ENCODE data around the gene C21orf58. TPM values are rescaled to one million over a fixed set of nuclear protein-coding genes. Genes with fewer than 3 reads are reported as not detected.

Gene C21orf58
- total RNA-seq, 4 donors from 2014 or later: 0.44 to 1.6 (median 0.74) TPM

GRCh38 chr21:46326110-46326703 lies 2.5 kb upstream of the C21orf58 start:
- no peaks in the 10 kb centered on the region for H3K9me3 ChIP-seq
- TF ChIP-seq CTCF (IDR thresholded peaks at IDR 0.05 in 4 of 5, conservative IDR thresholded peaks at IDR 0.05 in 1 of 5) (no peak), POLR2A (IDR thresholded peaks at IDR 0.05) (no peak)
- H3K27ac ChIP-seq: peak overlapping the region in 3 of 4 donors; percentile 96 to 100 (median 99)
- H3K27me3 ChIP-seq: no peaks in the 10 kb centered on the region
- peaks cover 18 to 26% of the 10 kb centered on the region in 2 donors for H3K4me1 ChIP-seq
- DNase-seq (no peak), ATAC-seq (no peak)
- intact Hi-C loops (cut with DNase I; ENCODE audit: low total_unique reads) (loop anchor here (10.0 kb wide), 1 partner anchor 1991 kb away; the partner anchor contains the start of gene CFAP410), in situ Hi-C loops (cut with MboI; ENCODE audit: low sequenced_read_pairs in 4 of 4) (no loop called here)
- peaks cover 0 to 15% of the 10 kb centered on the region in 2 donors for H3K36me3 ChIP-seq
- no peak overlapping the region for H3K4me3 ChIP-seq

- H3K4me3 ChIP-seq: peak overlapping the region; percentile 82 to 93 (median 88)
- H3K27me3 ChIP-seq: no peaks in the 10 kb centered on the region
- intact Hi-C loops (cut with DNase I; ENCODE audit: low total_unique reads): loop anchor here (10.0 kb wide), 1 partner anchor 1990 kb away; the partner anchor contains the start of gene CFAP410
- no peak for TF ChIP-seq POLR2A (IDR thresholded peaks at IDR 0.05)
- peak in 2 of 5 experiments; percentile 5 to 36 for TF ChIP-seq CTCF (IDR thresholded peaks at IDR 0.05 in 4 of 5, conservative IDR thresholded peaks at IDR 0.05 in 1 of 5)
- ATAC-seq (no peak), DNase-seq (peak in 1 of 2 donors; percentile 39)
- peaks cover 0 to 11% of the 10 kb centered on the region in 2 donors for H3K36me3 ChIP-seq
- in situ Hi-C loops (cut with MboI; ENCODE audit: low sequenced_read_pairs in 4 of 4): no loop called here
- peaks cover 18 to 26% of the 10 kb centered on the region in 2 donors for H3K4me1 ChIP-seq
- peak overlapping the region; percentile 96 to 100 (median 98) for H3K27ac ChIP-seq
- no peaks in the 10 kb centered on the region for H3K9me3 ChIP-seq
Measured at GRCh38 chr21:46325073-46325912, 1.6 kb upstream of the C21orf58 start.

- no peaks in the 10 kb centered on the region for H3K27me3 ChIP-seq
- peak overlapping the region; percentile 87 to 93 (median 88) for H3K4me3 ChIP-seq
- peaks cover 18 to 26% of the 10 kb centered on the region in 2 donors for H3K4me1 ChIP-seq
- TF ChIP-seq CTCF (IDR thresholded peaks at IDR 0.05 in 4 of 5, conservative IDR thresholded peaks at IDR 0.05 in 1 of 5): peak in 1 of 5 experiments; percentile 24
- TF ChIP-seq POLR2A (IDR thresholded peaks at IDR 0.05): peak; percentile 59 to 66
- peak; percentile 77 to 79 for DNase-seq
- H3K36me3 ChIP-seq: peaks cover 0 to 6% of the 10 kb centered on the region in 2 donors
- peak overlapping the region; percentile 96 to 100 (median 98) for H3K27ac ChIP-seq
- peak; percentile 85 to 87 for ATAC-seq
- no peaks in the 10 kb centered on the region for H3K9me3 ChIP-seq
- intact Hi-C loops (cut with DNase I; ENCODE audit: low total_unique reads) (loop anchor here (1.0 to 10.0 kb wide), 5 partner anchors 38 to 1990 kb away; partner anchors contain the start of genes CFAP410 and YBEY), in situ Hi-C loops (cut with MboI; ENCODE audit: low sequenced_read_pairs in 4 of 4) (no loop called here)
Measured at GRCh38 chr21:46324390-46325072, 861 bp upstream of the C21orf58 start.

GRCh38 chr21:46323227-46323709 lies 402 bp downstream of the C21orf58 start:
- no peaks in the 10 kb centered on the region for H3K9me3 ChIP-seq
- H3K4me3 ChIP-seq: peak overlapping the region; percentile 87 to 93 (median 88)
- H3K27me3 ChIP-seq: no peaks in the 10 kb centered on the region
- DNase-seq: no peak
- intact Hi-C loops (cut with DNase I; ENCODE audit: low total_unique reads) (loop anchor here (1.0 to 10.0 kb wide), 4 partner anchors 136 to 1988 kb away; partner anchors contain the start of gene CFAP410), in situ Hi-C loops (cut with MboI; ENCODE audit: low sequenced_read_pairs in 4 of 4) (no loop called here)
- H3K36me3 ChIP-seq: peaks cover 0 to under 1% of the 10 kb centered on the region in 2 donors
- TF ChIP-seq CTCF (IDR thresholded peaks at IDR 0.05 in 4 of 5, conservative IDR thresholded peaks at IDR 0.05 in 1 of 5): no peak
- no peak for TF ChIP-seq POLR2A (IDR thresholded peaks at IDR 0.05)
- peak in 1 of 2 donors; percentile 2 for ATAC-seq
- H3K4me1 ChIP-seq: peaks cover 18 to 26% of the 10 kb centered on the region in 2 donors
- peak overlapping the region; percentile 96 to 100 (median 98) for H3K27ac ChIP-seq

All from gastrocnemius medialis (tissue), 4 donors.